Stomach (tissue), 9 donors: ENCODE data around the gene RASGRP4. TPM values are rescaled to one million over a fixed set of nuclear protein-coding genes. Genes with fewer than 3 reads are reported as not detected.

Experiments used
- DNase-seq, 2 donors: peaks; one replicate each; pipeline versions ENCODE4 v3.0.0 to v3.0.0-alpha.2; 2013 to 2019
- H3K27ac ChIP-seq, 5 donors: fragments of 200-600 bp in 4 of 5; sonication (generic) in 4 of 5; one replicate each; pipeline ENCODE4 v1.5.1; 2013 to 2019; ENCODE audit warnings: mild to moderate bottlenecking in 1 of 5, moderate library complexity in 1 of 5
- H3K27me3 ChIP-seq, 3 donors: fragments of 200-600 bp; sonication (generic); one replicate each; pipeline ENCODE4 v1.5.1; 2017 to 2019; ENCODE audit warnings: mixed run types in 1 of 3
- H3K36me3 ChIP-seq, 4 donors: fragments of 200-600 bp; sonication (generic); 1 replicate in 3 of 4; 2 replicates in 1 of 4; pipeline ENCODE4 v1.5.1; 2016 to 2019
- H3K4me1 ChIP-seq, 4 donors: fragments of 200-600 bp; sonication (generic); one replicate each; pipeline ENCODE4 v1.5.1; 2016 to 2019
- H3K4me3 ChIP-seq, 4 donors: fragments of 200-600 bp; sonication (generic) in 3 of 4; one replicate each; pipeline ENCODE4 v1.5.1; 2016 to 2019; ENCODE audit warnings: mild to moderate bottlenecking in 1 of 4
- H3K9me3 ChIP-seq, 4 donors: fragments of 200-600 bp; sonication (generic); one replicate each; pipeline ENCODE4 v1.5.1; 2016 to 2019
- EP300 ChIP-seq: sonication (generic); formaldehyde crosslinking; IDR thresholded peaks from one replicate; pipeline ENCODE4 v1.6.1; 2017; ENCODE audit warnings: antibody characterized with exemption
- POLR2A ChIP-seq, 4 donors: fragments of 450-650 bp; IDR thresholded peaks; one replicate each; pipeline ENCODE4 v1.6.1; 2016; ENCODE audit warnings: antibody characterized with exemption in 4 of 4, control low read depth in 2 of 4, mild to moderate bottlenecking in 1 of 4, moderate library complexity in 1 of 4
- POLR2AphosphoS5 ChIP-seq, 3 donors: sonication (generic); formaldehyde crosslinking; IDR thresholded peaks; one replicate each; pipeline ENCODE4 v1.6.1; 2016; ENCODE audit warnings: antibody characterized with exemption in 3 of 3
- WGBS, 5 donors: extraction: QIAGEN DNeasy Blood & Tissue Kit in 3 of 5; methylation state at CpG; one replicate each; pipeline versions ENCODE4 v1.1.5 to v1.1.7; 2013 to 2018; 5-methylcytosine and 5-hydroxymethylcytosine counted together
- intact Hi-C: fragments of 100-400 bp; cut with DNase I; formaldehyde crosslinking; loops from one replicate; pipeline ENCODE4 v1.15.1; 2023; ENCODE audit warnings: low total_unique reads
- polyA plus RNA-seq, 3 donors: library from polyadenylated mRNA; stranded (reverse); fragments of 200-250 nt; gene quantifications; one replicate each; pipeline ENCODE4 v1.2.3, GENCODE V29; 2013
- total RNA-seq, 5 donors: library from RNA; depleted of rRNA; stranded (reverse); fragments of >200 nt; gene quantifications; one replicate each; pipeline versions ENCODE4 v1.1.0 to v1.2.3, GENCODE V29; 2014 to 2016
- TF ChIP-seq, protein P1 (sequence below), 7 experiments: fragments of 450-650 bp in 4 of 7; fragments of 200-600 bp in 3 of 7; sonication (generic) in 3 of 7; IDR thresholded peaks; one replicate each; pipeline ENCODE4 v1.5.1; 2016 to 2019; ENCODE audit warnings: antibody characterized with exemption in 7 of 7, control low read depth in 2 of 7, mild to moderate bottlenecking in 1 of 7
- donor health status: healthy with polysubstance abuse.
- donor health status: Bipolar disorder and iron deficiency.
- donor health status: healthy.

The RASGRP4 gene
- total and polyA plus RNA-seq, 8 donors, result 0.40 to 8.4 (median 1.7) TPM; not detected in 2

DNA sequence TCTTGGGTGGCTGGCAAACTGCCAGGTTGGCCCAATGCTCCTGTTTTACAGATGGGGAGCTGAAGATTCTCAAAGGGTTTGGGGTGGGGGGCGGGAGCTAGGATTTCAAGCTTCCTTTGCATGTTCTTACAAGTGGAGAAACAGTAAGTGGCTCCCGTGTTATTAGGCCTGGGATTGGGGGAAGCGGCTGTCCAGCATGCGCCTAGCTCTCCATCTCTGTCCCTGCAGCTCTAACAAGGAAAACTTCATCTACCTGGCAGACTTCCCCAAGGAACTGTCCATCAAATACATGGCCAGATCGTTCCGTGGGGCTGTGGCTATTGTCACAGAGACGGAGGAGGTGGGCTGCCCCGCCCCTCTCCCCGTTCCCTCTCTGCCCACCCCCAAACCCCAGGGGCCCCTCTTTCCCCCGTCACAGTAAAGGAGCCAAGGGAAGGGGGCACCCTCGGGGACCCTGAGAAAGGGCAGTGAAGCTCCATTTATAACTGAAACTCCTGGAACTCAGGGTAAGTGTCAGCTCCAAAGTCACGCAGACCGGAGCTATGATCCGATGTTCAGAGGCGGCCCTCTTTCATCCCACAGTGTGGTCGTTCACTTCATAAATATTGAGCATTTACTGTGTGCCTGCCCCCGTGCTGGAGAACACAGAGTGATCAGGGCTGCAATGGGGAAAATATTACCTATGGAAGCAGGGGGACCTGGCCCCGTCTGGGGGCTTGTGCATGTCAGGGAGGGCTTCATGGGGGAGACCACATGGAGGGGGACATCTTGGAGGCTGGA, 66.6 kb downstream of the RASGRP4 start:
- TF ChIP-seq POLR2A (IDR thresholded peaks at IDR 0.05), result no peak
- no peak for TF ChIP-seq POLR2AphosphoS5 (IDR thresholded peaks at IDR 0.05)
- TF ChIP-seq, protein P1, sequence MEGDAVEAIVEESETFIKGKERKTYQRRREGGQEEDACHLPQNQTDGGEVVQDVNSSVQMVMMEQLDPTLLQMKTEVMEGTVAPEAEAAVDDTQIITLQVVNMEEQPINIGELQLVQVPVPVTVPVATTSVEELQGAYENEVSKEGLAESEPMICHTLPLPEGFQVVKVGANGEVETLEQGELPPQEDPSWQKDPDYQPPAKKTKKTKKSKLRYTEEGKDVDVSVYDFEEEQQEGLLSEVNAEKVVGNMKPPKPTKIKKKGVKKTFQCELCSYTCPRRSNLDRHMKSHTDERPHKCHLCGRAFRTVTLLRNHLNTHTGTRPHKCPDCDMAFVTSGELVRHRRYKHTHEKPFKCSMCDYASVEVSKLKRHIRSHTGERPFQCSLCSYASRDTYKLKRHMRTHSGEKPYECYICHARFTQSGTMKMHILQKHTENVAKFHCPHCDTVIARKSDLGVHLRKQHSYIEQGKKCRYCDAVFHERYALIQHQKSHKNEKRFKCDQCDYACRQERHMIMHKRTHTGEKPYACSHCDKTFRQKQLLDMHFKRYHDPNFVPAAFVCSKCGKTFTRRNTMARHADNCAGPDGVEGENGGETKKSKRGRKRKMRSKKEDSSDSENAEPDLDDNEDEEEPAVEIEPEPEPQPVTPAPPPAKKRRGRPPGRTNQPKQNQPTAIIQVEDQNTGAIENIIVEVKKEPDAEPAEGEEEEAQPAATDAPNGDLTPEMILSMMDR (IDR thresholded peaks at IDR 0.05), result no peak
- TF ChIP-seq EP300, result no peak
- Histone ChIP-seq H3K4me1 (peaks cover 16 to 23% (median 22%) of the 10 kb centered on the region in 4 donors), H3K9me3 (no peaks in the 10 kb centered on the region), H3K27me3 (peaks cover 0 to 87% (median 28%) of the 10 kb centered on the region in 3 donors), H3K4me3 (no peak overlapping the region), H3K27ac (no peak overlapping the region), H3K36me3 (no peaks in the 10 kb centered on the region)
- WGBS, 5 donors, result 42 to 47% (median 44%) methylated on average over 16 to 18 of the region's 18 CpGs
- intact Hi-C loops, result no loop called here
- no peak for DNase-seq

Other genes with a start within 250 kb of the RASGRP4 start
- gene DPF1, start 202.0 kb downstream of the RASGRP4 start, total RNA-seq, result not detected
- under 1 TPM in 2 of 3 donors, not detected in 1; 0.12 to 0.43 TPM for gene DPF1, start 202.0 kb downstream of the RASGRP4 start, polyA plus RNA-seq
- 100 to 1,000 TPM in 1 of 5 donors, 10 to 100 TPM in 3, 1 to 10 TPM in 1; 8.8 to 197 (median 31.6) TPM for gene PPP1R14A, start 169.8 kb downstream of the RASGRP4 start, total RNA-seq
- 100 to 1,000 TPM in 1 of 3 donors, 10 to 100 TPM in 2; 53.2 to 138 (median 54.9) TPM for gene PPP1R14A, start 169.8 kb downstream of the RASGRP4 start, polyA plus RNA-seq
- gene SPINT2, start 161.6 kb downstream of the RASGRP4 start, total RNA-seq, result 1,000 to 10,000 TPM in 1 of 5 donors, 100 to 1,000 TPM in 2, 10 to 100 TPM in 2; 29.8 to 1,508 (median 255) TPM
- 100 to 1,000 TPM in 2 of 3 donors, 10 to 100 TPM in 1; 54.5 to 255 (median 184) TPM for gene SPINT2, start 161.6 kb downstream of the RASGRP4 start, polyA plus RNA-seq
- gene C19orf33, start 122.0 kb downstream of the RASGRP4 start, total RNA-seq, result 100 to 1,000 TPM in 3 of 5 donors, 10 to 100 TPM in 2; 33.5 to 287 (median 171) TPM
- 1,000 to 10,000 TPM in 2 of 3 donors, 100 to 1,000 TPM in 1; 388 to 1,069 (median 1,022) TPM for gene C19orf33, start 122.0 kb downstream of the RASGRP4 start, polyA plus RNA-seq
- gene YIF1B, start 110.3 kb downstream of the RASGRP4 start, total RNA-seq, result 10 to 100 TPM in 2 of 5 donors, 1 to 10 TPM in 3; 4.7 to 30.4 (median 7.2) TPM
- 10 to 100 TPM; 18.8 to 28.0 (median 24.2) TPM for gene YIF1B, start 110.3 kb downstream of the RASGRP4 start, polyA plus RNA-seq
- gene KCNK6, start 106.4 kb downstream of the RASGRP4 start, total RNA-seq, result 10 to 100 TPM in 2 of 5 donors, 1 to 10 TPM in 2, under 1 TPM in 1; under 0.01 to 32.2 (median 5.4) TPM
- gene KCNK6, start 106.4 kb downstream of the RASGRP4 start, polyA plus RNA-seq, result 1 to 10 TPM; 3.2 to 10.0 (median 9.5) TPM
- 1 to 10 TPM in 3 of 5 donors, under 1 TPM in 1, not detected in 1; 0.45 to 9.7 (median 5.0) TPM for gene CATSPERG, start 90.4 kb downstream of the RASGRP4 start, total RNA-seq
- 1 to 10 TPM; 1.1 to 2.4 (median 2.0) TPM for gene CATSPERG, start 90.4 kb downstream of the RASGRP4 start, polyA plus RNA-seq
- gene PSMD8, start 51.6 kb downstream of the RASGRP4 start, total RNA-seq, result 100 to 1,000 TPM in 2 of 5 donors, 10 to 100 TPM in 3; 10.7 to 282 (median 92.4) TPM
- gene PSMD8, start 51.6 kb downstream of the RASGRP4 start, polyA plus RNA-seq, result 100 to 1,000 TPM in 2 of 3 donors, 10 to 100 TPM in 1; 99.3 to 150 (median 116) TPM
- gene GGN, start 38.2 kb downstream of the RASGRP4 start, total RNA-seq, result not detected
- under 1 TPM in 2 of 3 donors, not detected in 1; 0.19 to 0.30 TPM for gene GGN, start 38.2 kb downstream of the RASGRP4 start, polyA plus RNA-seq
- 1 to 10 TPM in 2 of 5 donors, not detected in 3; 1.7 to 3.6 TPM for gene SPRED3, start 37.5 kb downstream of the RASGRP4 start, total RNA-seq
- gene SPRED3, start 37.5 kb downstream of the RASGRP4 start, polyA plus RNA-seq, result under 1 TPM in 2 of 3 donors, not detected in 1; 0.12 to 0.33 TPM
- 100 to 1,000 TPM in 1 of 5 donors, 10 to 100 TPM in 3, 1 to 10 TPM in 1; 4.0 to 222 (median 18.7) TPM for gene FAM98C, start 23.1 kb downstream of the RASGRP4 start, total RNA-seq
- 10 to 100 TPM; 18.3 to 40.7 (median 35.1) TPM for gene FAM98C, start 23.1 kb downstream of the RASGRP4 start, polyA plus RNA-seq
- 10 to 100 TPM in 1 of 5 donors, 1 to 10 TPM in 2, under 1 TPM in 2; under 0.01 to 10.7 (median 1.7) TPM for gene RYR1, start 7.5 kb upstream of the RASGRP4 start, total RNA-seq
- 1 to 10 TPM in 1 of 3 donors, under 1 TPM in 2; 0.46 to 3.6 (median 0.68) TPM for gene RYR1, start 7.5 kb upstream of the RASGRP4 start, polyA plus RNA-seq
- gene MAP4K1, start 191.7 kb upstream of the RASGRP4 start, total RNA-seq, result 10 to 100 TPM in 1 of 5 donors, 1 to 10 TPM in 3, not detected in 1; 1.2 to 12.9 (median 5.2) TPM
- gene MAP4K1, start 191.7 kb upstream of the RASGRP4 start, polyA plus RNA-seq, result 1 to 10 TPM; 4.4 to 5.3 (median 5.0) TPM
- 100 to 1,000 TPM; 203 to 889 (median 283) TPM for gene EIF3K, start 193.0 kb upstream of the RASGRP4 start, total RNA-seq
- 100 to 1,000 TPM; 347 to 495 (median 349) TPM for gene EIF3K, start 193.0 kb upstream of the RASGRP4 start, polyA plus RNA-seq
- 100 to 1,000 TPM; 254 to 343 (median 319) TPM for gene ACTN4, start 221.4 kb upstream of the RASGRP4 start, total RNA-seq
- gene ACTN4, start 221.4 kb upstream of the RASGRP4 start, polyA plus RNA-seq, result 10 to 100 TPM; 55.3 to 87.2 (median 75.0) TPM